IgD-negative memory B cell (primary cell): Measurements from ENCODE around the gene RPP21. TPM values are rescaled to one million over a fixed set of nuclear protein-coding genes. Genes with fewer than 3 reads are reported as not detected.

Experiments
- H3K27ac Mint-ChIP-seq, 3 donors: one replicate each; pipeline ENCODE4 v1.8.0; 2020 to 2022; ENCODE audit warnings: mild to moderate bottlenecking in 3 of 3, mixed read lengths in 3 of 3, moderate library complexity in 1 of 3
- H3K27me3 Mint-ChIP-seq: one replicate; pipeline ENCODE4 v1.8.0; 2021; ENCODE audit warnings: mixed read lengths
- H3K36me3 Mint-ChIP-seq: one replicate; pipeline ENCODE4 v1.8.0; 2020; ENCODE audit warnings: mild to moderate bottlenecking, mixed read lengths
- H3K4me1 Mint-ChIP-seq, 3 donors: one replicate each; pipeline ENCODE4 v1.8.0; 2020 to 2022; ENCODE audit warnings: mixed read lengths in 3 of 3, mild to moderate bottlenecking in 1 of 3
- H3K4me3 Mint-ChIP-seq, 4 donors: one replicate each; pipeline ENCODE4 v1.8.0; 2020 to 2022; ENCODE audit warnings: mild to moderate bottlenecking in 4 of 4, mixed read lengths in 4 of 4, moderate library complexity in 3 of 4
- H3K9me3 Mint-ChIP-seq, 3 donors: one replicate each; pipeline ENCODE4 v1.8.0; 2020 to 2021; ENCODE audit warnings: mixed read lengths in 3 of 3, mild to moderate bottlenecking in 1 of 3
- polyA plus RNA-seq: library from polyadenylated mRNA; unstranded; fragments of 300-500 nt; fragmentation: Illumina TruSeq; gene quantifications from one replicate; pipeline ENCODE4 v1.2.3, GENCODE V29; 2021

Gene RPP21
- polyA plus RNA-seq, 1 donor from 2014 or later = 89.1 TPM

GRCh38 chr6:30380464-30380863 lies 35.5 kb downstream of the RPP21 start:
- H3K27ac Mint-ChIP-seq = no peak overlapping the region
- no peaks in the 10 kb centered on the region for H3K9me3 Mint-ChIP-seq
- H3K4me3 Mint-ChIP-seq = no peak overlapping the region
- peaks cover 0 to 2% (median 1%) of the 10 kb centered on the region in 3 donors for H3K4me1 Mint-ChIP-seq
- H3K36me3 Mint-ChIP-seq = peaks cover 1% of the 10 kb centered on the region
- H3K27me3 Mint-ChIP-seq = peaks cover 32% of the 10 kb centered on the region

- H3K36me3 Mint-ChIP-seq = peaks cover 1% of the 10 kb centered on the region
- H3K27ac Mint-ChIP-seq = no peak overlapping the region
- H3K27me3 Mint-ChIP-seq = peaks cover 46% of the 10 kb centered on the region
- H3K9me3 Mint-ChIP-seq = no peaks in the 10 kb centered on the region
- H3K4me3 Mint-ChIP-seq = no peak overlapping the region
- peaks cover 0 to 5% (median 4%) of the 10 kb centered on the region in 3 donors for H3K4me1 Mint-ChIP-seq
Measured at GRCh38 chr6:30386166-30386565, 41.2 kb downstream of the RPP21 start.

GRCh38 chr6:30391240-30391639 lies 46.3 kb downstream of the RPP21 start:
- Mint-ChIP-seq H3K9me3 (no peaks in the 10 kb centered on the region), H3K27ac (no peak overlapping the region), H3K36me3 (no peaks in the 10 kb centered on the region), H3K27me3 (peaks cover 40% of the 10 kb centered on the region), H3K4me3 (no peak overlapping the region), H3K4me1 (peaks cover 0 to 6% (median 0%) of the 10 kb centered on the region in 3 donors)

- no peak overlapping the region for H3K4me3 Mint-ChIP-seq
- H3K27me3 Mint-ChIP-seq = peaks cover 38% of the 10 kb centered on the region
- H3K9me3 Mint-ChIP-seq = no peaks in the 10 kb centered on the region
Measured at GRCh38 chr6:30394139-30394538, 49.2 kb downstream of the RPP21 start.

More at GRCh38 chr6:30394139-30394538, 49.2 kb downstream of the RPP21 start:
- Mint-ChIP-seq H3K4me1 (peaks cover 0 to 5% (median 3%) of the 10 kb centered on the region in 3 donors), H3K27ac (no peak overlapping the region), H3K36me3 (no peaks in the 10 kb centered on the region)

Other genes starting within 250 kb of the RPP21 start
- not detected for gene TRIM31, start 232.1 kb upstream of the RPP21 start, polyA plus RNA-seq
- gene TRIM40, start 209.0 kb upstream of the RPP21 start, polyA plus RNA-seq = 0.10 TPM
- not detected for gene TRIM10, start 183.9 kb upstream of the RPP21 start, polyA plus RNA-seq
- gene TRIM15, start 181.6 kb upstream of the RPP21 start, polyA plus RNA-seq = not detected
- gene TRIM26, start 131.8 kb upstream of the RPP21 start, polyA plus RNA-seq = 70.6 TPM
- 14.1 TPM for gene TRIM39, start 18.2 kb upstream of the RPP21 start, polyA plus RNA-seq
- 2,343 TPM for gene HLA-E, start 144.4 kb downstream of the RPP21 start, polyA plus RNA-seq
- gene GNL1, start 211.3 kb downstream of the RPP21 start, polyA plus RNA-seq = 46.1 TPM
- gene PRR3, start 212.1 kb downstream of the RPP21 start, polyA plus RNA-seq = 8.8 TPM
- gene ABCF1, start 226.3 kb downstream of the RPP21 start, polyA plus RNA-seq = 33.7 TPM